ENCODE measurements around the gene TTLL7.
A peak's percentile ranks its signal among the peaks of the same experiment; 100 is the strongest.

Gene TTLL7

GRCh38 chr1:83998498-83999315 lies at the start of gene TTLL7:
Gene TTLL7, minus strand, starts transcription at chr1:83999132. Its CDS starts 46,921 bp downstream, at chr1:83952211.
- TF ChIP-seq CTCF (IDR thresholded peaks at IDR 0.05; ENCODE audit: insufficient read depth, low read depth, low read length, missing control alignments), result no peak
- peak; percentile 73 for DNase-seq (ENCODE audit: low read depth)
- peak within 1 kb of the TSS; percentile 67 for H3K4me3 ChIP-seq (ENCODE audit: low read length)

- no peak for DNase-seq (ENCODE audit: low read depth)
- H3K4me3 ChIP-seq (ENCODE audit: low read length), result no peak overlapping the region
- TF ChIP-seq CTCF (IDR thresholded peaks at IDR 0.05; ENCODE audit: insufficient read depth, low read depth, low read length, missing control alignments), result no peak
Observed at GRCh38 chr1:84042461-84042860, 43.5 kb upstream of the TTLL7 start.

GRCh38 chr1:84037758-84038611 lies 39.1 kb upstream of the TTLL7 start:
- TF ChIP-seq CTCF (IDR thresholded peaks at IDR 0.05; ENCODE audit: insufficient read depth, low read depth, low read length, missing control alignments), result no peak
- H3K4me3 ChIP-seq (ENCODE audit: low read length), result no peak overlapping the region
- DNase-seq (ENCODE audit: low read depth), result peak; percentile 84

- no peak for TF ChIP-seq CTCF (IDR thresholded peaks at IDR 0.05; ENCODE audit: insufficient read depth, low read depth, low read length, missing control alignments)
- no peak overlapping the region for H3K4me3 ChIP-seq (ENCODE audit: low read length)
- no peak for DNase-seq (ENCODE audit: low read depth)
Observed at GRCh38 chr1:84031802-84032327, 32.9 kb upstream of the TTLL7 start.

- H3K4me3 ChIP-seq (ENCODE audit: low read length), result no peak overlapping the region
- DNase-seq (ENCODE audit: low read depth), result no peak
- no peak for TF ChIP-seq CTCF (IDR thresholded peaks at IDR 0.05; ENCODE audit: insufficient read depth, low read depth, low read length, missing control alignments)
Observed at GRCh38 chr1:84027368-84027767, 28.4 kb upstream of the TTLL7 start.

- no peak for TF ChIP-seq CTCF (IDR thresholded peaks at IDR 0.05; ENCODE audit: insufficient read depth, low read depth, low read length, missing control alignments)
- DNase-seq (ENCODE audit: low read depth), result no peak
- H3K4me3 ChIP-seq (ENCODE audit: low read length), result no peak overlapping the region
Observed at GRCh38 chr1:84025966-84026365, 27.0 kb upstream of the TTLL7 start.

Measured in epithelial cell of esophagus (primary cell).